Renal pelvis (tissue), 12 donors: ENCODE results near the gene OTUB1. TPM values are rescaled to one million over a fixed set of nuclear protein-coding genes. Genes with fewer than 3 reads are reported as not detected.

ENCODE experiments used
- DNase-seq: peaks from one replicate; pipeline ENCODE4 v3.0.0-alpha.2; 2013
- long read RNA-seq, 16 experiments: transcript quantifications; one replicate each; lab custom pipeline, GENCODE V29; 2026
- polyA plus RNA-seq, 3 donors: library from polyadenylated mRNA; unstranded; fragments of 120-200 nt; gene quantifications; one replicate each; pipeline ENCODE4 v1.2.1, GENCODE V29; 2013; ENCODE audit not compliant: insufficient read length in 3 of 3

OTUB1 gene, protein sequence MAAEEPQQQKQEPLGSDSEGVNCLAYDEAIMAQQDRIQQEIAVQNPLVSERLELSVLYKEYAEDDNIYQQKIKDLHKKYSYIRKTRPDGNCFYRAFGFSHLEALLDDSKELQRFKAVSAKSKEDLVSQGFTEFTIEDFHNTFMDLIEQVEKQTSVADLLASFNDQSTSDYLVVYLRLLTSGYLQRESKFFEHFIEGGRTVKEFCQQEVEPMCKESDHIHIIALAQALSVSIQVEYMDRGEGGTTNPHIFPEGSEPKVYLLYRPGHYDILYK
- 100 to 1,000 TPM in 2 of 3 donors, 10 to 100 TPM in 1; 95.3 to 113 (median 110) TPM for polyA plus RNA-seq
- long read RNA-seq, donor 1, transcript OTUB1-209 (7 exons, 1,729 nt) = major isoform, 69 of 76 reads
- long read RNA-seq, donor 1, transcript OTUB1-201 (6 exons, 2,493 nt) = minor isoform, 7 of 76 reads
- long read RNA-seq, donor 1, partial matches to known transcripts = 0 of 76 reads
- long read RNA-seq, donor 1, other reads (novel, unspliced or antisense) = 0 of 76 reads
- long read RNA-seq, donor 2, transcript OTUB1-201 (6 exons, 2,493 nt) = minor isoform, 11 of 110 reads
- long read RNA-seq, donor 2, transcript OTUB1-209 (7 exons, 1,729 nt) = major isoform, 89 of 110 reads
- long read RNA-seq, donor 2, partial matches to known transcripts = 10 of 110 reads
- long read RNA-seq, donor 2, other reads (novel, unspliced or antisense) = 0 of 110 reads
- long read RNA-seq, donor 3, transcript OTUB1-209 (7 exons, 1,729 nt) = major isoform, 63 of 76 reads
- long read RNA-seq, donor 3, transcript OTUB1-201 (6 exons, 2,493 nt) = minor isoform, 13 of 76 reads
- long read RNA-seq, donor 3, partial matches to known transcripts = 0 of 76 reads
- long read RNA-seq, donor 3, other reads (novel, unspliced or antisense) = 0 of 76 reads
- long read RNA-seq, donor 4, transcript OTUB1-201 (6 exons, 2,493 nt) = minor isoform, 14 of 112 reads
- long read RNA-seq, donor 4, transcript OTUB1-209 (7 exons, 1,729 nt) = major isoform, 92 of 112 reads
- long read RNA-seq, donor 4, partial matches to known transcripts = 5 of 112 reads
- long read RNA-seq, donor 4, other reads (novel, unspliced or antisense) = 0 of 112 reads
- long read RNA-seq, donor 5, transcript OTUB1-209 (7 exons, 1,729 nt) = major isoform, 40 of 44 reads
- long read RNA-seq, donor 5, partial matches to known transcripts = 0 of 44 reads
- long read RNA-seq, donor 5, other reads (novel, unspliced or antisense) = 0 of 44 reads
- long read RNA-seq, donor 6, transcript OTUB1-209 (7 exons, 1,729 nt) = major isoform, 57 of 76 reads
- long read RNA-seq, donor 6, transcript OTUB1-201 (6 exons, 2,493 nt) = minor isoform, 7 of 76 reads
- long read RNA-seq, donor 6, partial matches to known transcripts = 0 of 76 reads
- long read RNA-seq, donor 6, other reads (novel, unspliced or antisense) = 11 of 76 reads
- long read RNA-seq, donor 7, transcript OTUB1-201 (6 exons, 2,493 nt) = minor isoform, 5 of 103 reads
- long read RNA-seq, donor 7, transcript OTUB1-209 (7 exons, 1,729 nt) = major isoform, 85 of 103 reads
- long read RNA-seq, donor 7, partial matches to known transcripts = 13 of 103 reads
- long read RNA-seq, donor 7, other reads (novel, unspliced or antisense) = 0 of 103 reads
- long read RNA-seq, donor 8, transcript OTUB1-201 (6 exons, 2,493 nt) = minor isoform, 5 of 35 reads
- long read RNA-seq, donor 8, transcript OTUB1-209 (7 exons, 1,729 nt) = major isoform, 30 of 35 reads
- long read RNA-seq, donor 8, partial matches to known transcripts = 0 of 35 reads
- long read RNA-seq, donor 8, other reads (novel, unspliced or antisense) = 0 of 35 reads
- long read RNA-seq, donor 9, transcript OTUB1-201 (6 exons, 2,493 nt) = minor isoform, 11 of 86 reads
- long read RNA-seq, donor 9, transcript OTUB1-209 (7 exons, 1,729 nt) = major isoform, 74 of 86 reads
- long read RNA-seq, donor 9, partial matches to known transcripts = 0 of 86 reads
- long read RNA-seq, donor 9, other reads (novel, unspliced or antisense) = 0 of 86 reads
- long read RNA-seq, donor 10, transcript OTUB1-201 (6 exons, 2,493 nt) = minor isoform, 9 of 80 reads
- long read RNA-seq, donor 10, transcript OTUB1-209 (7 exons, 1,729 nt) = major isoform, 70 of 80 reads
- long read RNA-seq, donor 10, partial matches to known transcripts = 0 of 80 reads
- long read RNA-seq, donor 10, other reads (novel, unspliced or antisense) = 0 of 80 reads
- long read RNA-seq, donor 11, transcript OTUB1-209 (7 exons, 1,729 nt) = major isoform, 49 of 62 reads
- long read RNA-seq, donor 11, transcript OTUB1-201 (6 exons, 2,493 nt) = minor isoform, 6 of 62 reads
- long read RNA-seq, donor 11, partial matches to known transcripts = 5 of 62 reads
- long read RNA-seq, donor 11, other reads (novel, unspliced or antisense) = 0 of 62 reads
- long read RNA-seq, donor 12, transcript OTUB1-209 (7 exons, 1,729 nt) = major isoform, 94 of 119 reads
- long read RNA-seq, donor 12, transcript OTUB1-201 (6 exons, 2,493 nt) = minor isoform, 23 of 119 reads
- long read RNA-seq, donor 12, partial matches to known transcripts = 0 of 119 reads
- long read RNA-seq, donor 12, other reads (novel, unspliced or antisense) = 0 of 119 reads
- long read RNA-seq, donor 13, transcript OTUB1-201 (6 exons, 2,493 nt) = minor isoform, 5 of 43 reads
- long read RNA-seq, donor 13, transcript OTUB1-209 (7 exons, 1,729 nt) = major isoform, 37 of 43 reads
- long read RNA-seq, donor 13, partial matches to known transcripts = 0 of 43 reads
- long read RNA-seq, donor 13, other reads (novel, unspliced or antisense) = 0 of 43 reads
- long read RNA-seq, donor 14 = 0 reads
- long read RNA-seq, donor 15, transcript OTUB1-201 (6 exons, 2,493 nt) = minor isoform, 14 of 112 reads
- long read RNA-seq, donor 15, transcript OTUB1-209 (7 exons, 1,729 nt) = major isoform, 90 of 112 reads
- long read RNA-seq, donor 15, partial matches to known transcripts = 6 of 112 reads
- long read RNA-seq, donor 15, other reads (novel, unspliced or antisense) = 0 of 112 reads
- long read RNA-seq, donor 16, transcript OTUB1-201 (6 exons, 2,493 nt) = minor isoform, 11 of 74 reads
- long read RNA-seq, donor 16, transcript OTUB1-209 (7 exons, 1,729 nt) = major isoform, 63 of 74 reads
- long read RNA-seq, donor 16, partial matches to known transcripts = 0 of 74 reads
- long read RNA-seq, donor 16, other reads (novel, unspliced or antisense) = 0 of 74 reads

DNA sequence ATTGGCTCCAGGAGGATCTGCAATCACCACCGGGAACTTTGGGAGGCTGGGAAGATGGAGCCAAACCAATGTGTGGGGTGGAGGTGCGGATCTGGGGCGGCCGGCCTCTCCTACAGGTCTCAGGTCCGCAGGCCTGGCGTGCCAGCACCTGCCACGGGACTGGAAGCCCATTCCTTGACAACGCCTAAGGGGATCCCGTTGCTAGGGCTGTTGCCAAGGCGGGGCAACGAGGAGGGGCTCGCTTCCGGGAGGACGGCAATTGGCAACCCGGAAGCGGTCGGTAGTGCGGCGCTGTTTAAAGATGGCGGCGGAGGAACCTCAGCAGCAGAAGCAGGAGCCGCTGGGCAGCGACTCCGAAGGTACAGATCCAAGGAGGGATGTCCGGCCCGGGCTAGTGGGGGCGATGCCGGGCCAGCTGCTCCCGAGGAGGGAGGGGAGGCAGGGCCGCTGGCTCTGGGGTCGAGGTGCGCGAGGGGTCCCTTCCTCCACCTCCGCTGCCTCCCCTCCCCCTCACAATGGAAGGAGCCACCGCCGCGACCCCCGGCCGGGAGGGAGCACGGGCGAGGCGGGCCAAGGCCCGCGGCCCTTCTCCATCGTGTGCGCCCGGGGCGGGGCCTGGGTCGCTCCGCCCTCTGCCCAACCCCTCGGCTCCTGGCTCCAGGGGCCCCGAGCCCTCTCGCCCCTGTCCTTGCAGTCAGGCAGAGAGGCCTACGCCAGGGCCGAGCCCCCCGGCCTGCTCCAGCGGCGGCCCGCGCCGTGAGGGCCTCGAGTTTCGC is at the start of gene OTUB1:
Gene OTUB1, plus strand, starts transcription at position 283 of the 776 bp plus-strand sequence. Its CDS starts 19 bp downstream, at position 302.
- DNase-seq = peak; percentile 92

DNA sequence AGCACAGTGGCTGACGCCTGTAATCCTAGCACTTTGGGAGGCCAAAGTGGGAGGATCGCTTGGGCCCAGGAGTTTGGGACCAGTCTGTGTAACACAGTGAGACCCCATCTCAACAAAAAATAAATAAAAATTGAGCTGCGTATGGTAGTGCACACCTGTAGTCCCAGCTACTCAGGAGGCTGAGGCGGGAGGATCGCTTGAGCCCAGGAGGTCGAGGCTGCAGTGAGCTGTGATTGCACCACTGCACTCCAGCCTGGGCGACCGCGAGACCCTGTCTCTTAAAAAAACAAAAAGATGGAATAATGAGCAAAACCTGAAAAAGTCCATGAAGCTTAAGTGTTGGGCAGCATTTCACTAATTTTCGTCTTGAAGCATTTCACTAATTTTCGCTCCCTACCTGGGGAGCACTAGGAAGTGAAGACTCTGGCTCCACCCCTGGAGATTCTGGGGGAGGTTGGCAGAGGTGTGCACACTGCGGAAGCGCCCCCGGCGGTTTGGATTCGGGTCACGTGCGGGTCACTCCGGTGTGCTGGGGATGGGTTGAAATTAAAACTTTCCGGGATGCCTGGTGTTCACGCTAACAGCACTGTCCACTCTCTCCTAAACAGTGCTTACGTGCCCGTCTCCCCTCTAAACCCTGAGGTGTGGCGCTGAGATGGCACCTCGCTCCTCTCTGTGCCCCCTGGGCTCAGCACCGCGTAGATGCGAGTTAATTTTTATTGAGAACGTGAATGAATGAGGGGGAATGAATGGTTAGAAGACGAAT is 48.3 kb upstream of the OTUB1 start:
- peak; percentile 53 for DNase-seq

- peak; percentile 95 for DNase-seq
Measured at GRCh38 chr11:63938479-63939396, 47.5 kb upstream of the OTUB1 start, which contains the start of gene NAA40. Gene NAA40, plus strand, starts transcription at chr11:63939002. Its CDS starts 95 bp downstream, at chr11:63939097.

DNA sequence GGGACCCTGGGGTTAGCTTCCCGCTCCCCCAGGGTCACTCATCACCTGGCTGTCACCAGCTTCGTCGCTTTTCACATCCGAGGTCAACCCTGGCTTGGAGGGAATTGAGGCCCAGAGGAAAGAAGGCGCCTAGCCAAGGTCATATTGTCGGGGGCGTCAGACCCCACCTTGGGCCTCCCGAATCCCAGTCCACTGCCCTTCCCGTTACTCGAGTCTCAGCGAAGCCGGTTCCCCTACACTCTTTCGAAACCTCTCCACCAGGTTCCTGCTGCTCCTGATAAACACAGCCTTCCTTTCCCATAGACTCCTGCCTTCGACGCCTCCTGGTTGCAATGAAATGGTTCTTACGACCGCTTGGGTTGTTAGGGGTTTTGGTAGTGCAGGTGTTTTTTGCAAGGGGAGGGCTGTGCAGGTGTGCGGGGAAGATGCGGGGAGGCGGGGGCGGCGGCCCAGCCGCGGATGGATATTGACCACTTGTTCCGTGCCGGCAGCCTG is 46.8 kb upstream of the OTUB1 start:
- DNase-seq = peak; percentile 16

DNA sequence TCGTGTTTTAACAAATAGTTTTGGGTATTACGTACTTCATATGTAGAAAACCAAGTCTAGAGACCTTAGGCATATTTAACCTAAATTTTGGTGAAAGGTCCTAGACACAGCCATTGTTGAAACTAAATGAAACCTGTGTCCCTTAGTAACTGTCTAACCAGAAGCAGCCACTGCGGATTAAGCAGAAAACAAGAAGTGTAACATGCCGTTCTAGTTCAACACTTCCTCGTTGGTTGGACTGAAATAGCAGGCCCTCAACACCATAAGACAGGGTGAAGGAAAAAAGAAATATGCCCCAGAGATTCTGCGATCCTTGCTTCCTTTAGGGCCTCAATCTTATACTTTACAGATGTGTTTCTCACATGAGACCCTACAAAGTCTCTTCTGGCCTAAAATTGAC is 45.5 kb upstream of the OTUB1 start:
- DNase-seq = no peak

GRCh38 chr11:63941901-63942300 is 44.3 kb upstream of the OTUB1 start:
- DNase-seq = no peak

DNA sequence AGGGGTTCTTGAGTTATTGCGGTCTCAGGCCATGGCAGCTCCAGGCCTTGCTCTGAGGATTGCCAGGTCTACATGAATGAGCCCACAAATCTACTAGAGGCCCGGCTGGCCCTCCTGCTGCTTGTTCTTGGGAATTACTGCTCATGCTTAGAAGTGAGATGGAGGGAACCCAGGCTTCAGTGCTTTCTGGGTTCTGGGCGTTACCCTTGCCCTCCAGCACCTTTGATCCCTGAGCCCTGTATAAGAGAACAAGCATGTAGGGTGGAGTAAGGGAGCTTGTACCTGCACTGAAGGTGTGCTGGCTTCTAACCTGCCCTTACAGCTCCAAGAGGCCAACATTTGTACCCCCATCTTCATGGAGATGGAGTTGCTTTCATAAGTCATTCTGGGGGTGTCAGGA is 43.4 kb upstream of the OTUB1 start:
- DNase-seq = no peak

GRCh38 chr11:63944987-63945386 is 41.3 kb upstream of the OTUB1 start:
- no peak for DNase-seq

GRCh38 chr11:63945477-63946163 is 40.6 kb upstream of the OTUB1 start:
- DNase-seq = peak; percentile 74

- DNase-seq = no peak
Measured at GRCh38 chr11:63951779-63952536, 34.3 kb upstream of the OTUB1 start.

GRCh38 chr11:63952570-63952969 is 33.7 kb upstream of the OTUB1 start:
- no peak for DNase-seq

GRCh38 chr11:63958008-63958407 is 28.2 kb upstream of the OTUB1 start:
- DNase-seq = no peak
